ENCODE data around the gene ANKZF1.

The ANKZF1 gene

GRCh38 chr2:219205165-219205538, 24.5 kb upstream of the ANKZF1 start:
- H3K36me3 ChIP-seq (ENCODE audit: insufficient read depth, low read length) = peaks cover 27% of the 10 kb centered on the region; the same call in 1 of the 2 replicates
- no peak overlapping the region for H2AFZ ChIP-seq (ENCODE audit: low read length)
- peaks cover 21% of the 10 kb centered on the region for H3K4me1 ChIP-seq (ENCODE audit: insufficient read depth, low read length, severe bottlenecking)
- 0 out of 2 replicates have a peak, but pooled peaks cover 3% of the 10 kb centered on the region for H3F3A ChIP-seq (ENCODE audit: insufficient read depth, low read length)
- no peak overlapping the region for H3K4me2 ChIP-seq (ENCODE audit: low read length)
- peaks cover 6% of the 10 kb centered on the region; the same call in 1 of the 2 replicates for H3K9me3 ChIP-seq (ENCODE audit: low read length)
- H4K20me1 ChIP-seq (ENCODE audit: insufficient read depth, low read length) = no peaks in the 10 kb centered on the region
- H3K27me3 ChIP-seq (ENCODE audit: insufficient read depth, low read length) = no peaks in the 10 kb centered on the region
- TF ChIP-seq CTCF (IDR thresholded peaks at IDR 0.05; ENCODE audit: low read length) (no peak), EZH2 (IDR thresholded peaks at IDR 0.05; ENCODE audit: borderline replicate concordance, low read length) (no peak)
- H3K4me3 ChIP-seq (ENCODE audit: low read depth, low read length, poor library complexity, severe bottlenecking) = no peak overlapping the region
- no peaks in the 10 kb centered on the region for H3K9me2 ChIP-seq (ENCODE audit: low read depth, low read length)
- H3K79me2 ChIP-seq (ENCODE audit: insufficient read depth, low read length) = no peaks in the 10 kb centered on the region
- H3K9ac ChIP-seq (ENCODE audit: low read length) = no peak overlapping the region
- H3K27ac ChIP-seq (ENCODE audit: low read depth, low read length, poor library complexity, severe bottlenecking) = no peak overlapping the region

GRCh38 chr2:219205981-219206327, 23.7 kb upstream of the ANKZF1 start:
- H3K27me3 ChIP-seq (ENCODE audit: insufficient read depth, low read length) = no peaks in the 10 kb centered on the region
- peak overlapping the region; percentile 24; the same call in 1 of the 2 replicates for H2AFZ ChIP-seq (ENCODE audit: low read length)
- no peaks in the 10 kb centered on the region for H4K20me1 ChIP-seq (ENCODE audit: insufficient read depth, low read length)
- H3K9me2 ChIP-seq (ENCODE audit: low read depth, low read length) = no peaks in the 10 kb centered on the region
- H3K4me3 ChIP-seq (ENCODE audit: low read depth, low read length, poor library complexity, severe bottlenecking) = peak overlapping the region; percentile 70
- H3K4me2 ChIP-seq (ENCODE audit: low read length) = peak overlapping the region; percentile 86
- H3K4me1 ChIP-seq (ENCODE audit: insufficient read depth, low read length, severe bottlenecking) = peaks cover 21% of the 10 kb centered on the region
- no peaks in the 10 kb centered on the region for H3K79me2 ChIP-seq (ENCODE audit: insufficient read depth, low read length)
- TF ChIP-seq CTCF (IDR thresholded peaks at IDR 0.05; ENCODE audit: low read length) (no peak), EZH2 (IDR thresholded peaks at IDR 0.05; ENCODE audit: borderline replicate concordance, low read length) (no peak)
- peak overlapping the region; percentile 82 for H3K9ac ChIP-seq (ENCODE audit: low read length)
- peaks cover 6% of the 10 kb centered on the region; the same call in 1 of the 2 replicates for H3K9me3 ChIP-seq (ENCODE audit: low read length)
- peak overlapping the region; percentile 72 for H3K27ac ChIP-seq (ENCODE audit: low read depth, low read length, poor library complexity, severe bottlenecking)
- 0 out of 2 replicates have a peak, but pooled peaks cover 3% of the 10 kb centered on the region for H3F3A ChIP-seq (ENCODE audit: insufficient read depth, low read length)
- H3K36me3 ChIP-seq (ENCODE audit: insufficient read depth, low read length) = peaks cover 35% of the 10 kb centered on the region; the same call in 1 of the 2 replicates

DNA sequence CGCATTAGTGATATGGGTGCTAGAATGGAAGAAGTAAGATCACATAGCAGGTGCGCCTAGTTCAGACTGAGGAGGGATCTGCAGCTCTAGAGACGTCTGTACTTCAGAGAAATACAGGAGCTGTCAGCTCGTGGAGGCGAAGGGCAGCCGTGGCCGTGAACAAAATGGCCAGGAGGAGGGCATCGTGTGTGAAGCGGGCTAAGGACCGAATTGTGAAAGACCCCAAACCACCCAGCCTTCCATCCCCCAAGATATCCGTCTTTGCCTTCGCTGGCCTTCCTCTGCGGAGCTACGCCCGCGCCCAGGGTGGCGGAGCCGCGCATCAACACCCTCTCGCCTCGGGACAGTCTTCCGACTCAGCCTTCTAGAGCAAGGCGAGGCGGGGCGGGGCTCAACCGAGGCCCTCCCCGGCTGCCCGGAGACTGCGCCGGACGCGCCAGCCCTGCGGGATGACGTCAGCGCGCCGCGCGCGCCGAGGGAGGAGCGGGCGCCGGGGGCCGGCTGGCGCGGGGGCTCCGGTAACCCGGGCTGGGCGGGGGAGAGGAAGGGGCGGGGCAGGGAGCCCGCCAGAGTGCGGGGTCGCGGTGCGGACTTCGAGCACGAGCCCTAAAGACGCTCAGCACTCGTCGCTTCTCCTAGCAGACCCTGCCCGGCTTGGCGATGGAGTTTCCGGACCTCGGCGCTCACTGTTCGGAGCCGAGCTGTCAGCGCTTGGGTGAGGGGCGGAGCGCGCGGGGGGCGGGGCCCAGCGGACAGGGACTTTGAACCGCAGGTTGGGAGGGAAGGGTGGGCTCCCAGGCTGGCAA, 23.1 kb upstream of the ANKZF1 start, which contains the start of gene ZFAND2B:
TSS of gene ZFAND2B (plus strand) at position 455 of the 806 bp plus-strand sequence. CDS start at position 661, 206 bp downstream.
- no peaks in the 10 kb centered on the region for H3K27me3 ChIP-seq (ENCODE audit: insufficient read depth, low read length)
- peak within 1 kb of the TSS; percentile 24; the same call in 1 of the 2 replicates for H2AFZ ChIP-seq (ENCODE audit: low read length)
- peak within 1 kb of the TSS; percentile 82 for H3K9ac ChIP-seq (ENCODE audit: low read length)
- peaks cover 6% of the 10 kb centered on the region; the same call in 1 of the 2 replicates for H3K9me3 ChIP-seq (ENCODE audit: low read length)
- H3F3A ChIP-seq (ENCODE audit: insufficient read depth, low read length) = 0 out of 2 replicates have a peak, but pooled peaks cover 3% of the 10 kb centered on the region
- peak within 1 kb of the TSS; percentile 70 for H3K4me3 ChIP-seq (ENCODE audit: low read depth, low read length, poor library complexity, severe bottlenecking)
- H3K9me2 ChIP-seq (ENCODE audit: low read depth, low read length) = no peaks in the 10 kb centered on the region
- TF ChIP-seq CTCF (IDR thresholded peaks at IDR 0.05; ENCODE audit: low read length) (no peak), EZH2 (IDR thresholded peaks at IDR 0.05; ENCODE audit: borderline replicate concordance, low read length) (no peak)
- H3K4me2 ChIP-seq (ENCODE audit: low read length) = peak within 1 kb of the TSS; percentile 86
- H3K27ac ChIP-seq (ENCODE audit: low read depth, low read length, poor library complexity, severe bottlenecking) = peak within 1 kb of the TSS; percentile 77
- H3K36me3 ChIP-seq (ENCODE audit: insufficient read depth, low read length) = peaks cover 38% of the 10 kb centered on the region; the same call in 1 of the 2 replicates
- H3K79me2 ChIP-seq (ENCODE audit: insufficient read depth, low read length) = no peaks in the 10 kb centered on the region
- peaks cover 21% of the 10 kb centered on the region for H3K4me1 ChIP-seq (ENCODE audit: insufficient read depth, low read length, severe bottlenecking)
- H4K20me1 ChIP-seq (ENCODE audit: insufficient read depth, low read length) = no peaks in the 10 kb centered on the region
